Uterus (tissue), 4 donors: ENCODE data around the gene C15orf39. TPM values are rescaled to one million over a fixed set of nuclear protein-coding genes. Genes with fewer than 3 reads are reported as not detected.
"Not testable (repeated sequence)": the region's sequence is repeated elsewhere in the genome, so short reads cannot be mapped to it uniquely, and the experiment has no call there.

Experiments used
- DNase-seq, 2 donors: peaks; one replicate each; pipeline ENCODE4 v3.0.0-alpha.2; 2019 to 2020
- H3K27ac ChIP-seq, 2 donors: fragments of 200-600 bp; sonication (generic); 1 replicate in 1 of 2; 2 replicates in 1 of 2; pipeline ENCODE4 v1.5.1; 2016 to 2018
- H3K27me3 ChIP-seq, 2 donors: fragments of 200-600 bp; sonication (generic); one replicate each; pipeline ENCODE4 v1.5.1; 2018 to 2019; ENCODE audit warnings: control low read depth in 1 of 2
- H3K36me3 ChIP-seq, 2 donors: fragments of 200-600 bp; sonication (generic); one replicate each; pipeline ENCODE4 v1.5.1; 2019; ENCODE audit warnings: control low read depth in 1 of 2
- H3K4me1 ChIP-seq, 2 donors: fragments of 200-600 bp; sonication (generic); one replicate each; pipeline ENCODE4 v1.5.1; 2018 to 2019; ENCODE audit warnings: control low read depth in 1 of 2
- H3K4me3 ChIP-seq, 2 donors: fragments of 200-600 bp; sonication (generic); 1 replicate in 1 of 2; 2 replicates in 1 of 2; pipeline ENCODE4 v1.5.1; 2018 to 2019; ENCODE audit warnings: mild to moderate bottlenecking in 1 of 2
- H3K9me3 ChIP-seq, 2 donors: fragments of 200-600 bp; sonication (generic); one replicate each; pipeline ENCODE4 v1.5.1; 2019; ENCODE audit warnings: control low read depth in 1 of 2
- POLR2A ChIP-seq, 2 donors: fragments of 450-650 bp; IDR thresholded peaks; one replicate each; pipeline ENCODE4 v1.6.1; 2016; ENCODE audit warnings: antibody characterized with exemption in 2 of 2, mild to moderate bottlenecking in 1 of 2, moderate library complexity in 1 of 2
- intact Hi-C: fragments of 100-400 bp; cut with DNase I; formaldehyde crosslinking; loops from one replicate; pipeline ENCODE4 v1.15.1; 2023; ENCODE audit warnings: low total_unique reads
- total RNA-seq, 4 donors: library from RNA; depleted of rRNA in 3 of 4; stranded (reverse); fragments of >200 nt in 3 of 4; gene quantifications; one replicate each; pipeline versions ENCODE4 v1.1.0 to v1.2.4, GENCODE V29; 2014 to 2023
- TF ChIP-seq, protein P1 (sequence below), 4 experiments: fragments of 200-600 bp in 2 of 4; fragments of 450-650 bp in 2 of 4; sonication (generic) in 2 of 4; IDR thresholded peaks; one replicate each; pipeline ENCODE4 v1.5.1; 2016 to 2019; ENCODE audit warnings: antibody characterized with exemption in 4 of 4, mild to moderate bottlenecking in 2 of 4, moderate library complexity in 1 of 4
- donor health status: DM: yes; HTN: yes; CAD: no.

The C15orf39 gene
- total RNA-seq, 4 donors from 2014 or later: 4.6 to 43.9 (median 14.1) TPM

DNA sequence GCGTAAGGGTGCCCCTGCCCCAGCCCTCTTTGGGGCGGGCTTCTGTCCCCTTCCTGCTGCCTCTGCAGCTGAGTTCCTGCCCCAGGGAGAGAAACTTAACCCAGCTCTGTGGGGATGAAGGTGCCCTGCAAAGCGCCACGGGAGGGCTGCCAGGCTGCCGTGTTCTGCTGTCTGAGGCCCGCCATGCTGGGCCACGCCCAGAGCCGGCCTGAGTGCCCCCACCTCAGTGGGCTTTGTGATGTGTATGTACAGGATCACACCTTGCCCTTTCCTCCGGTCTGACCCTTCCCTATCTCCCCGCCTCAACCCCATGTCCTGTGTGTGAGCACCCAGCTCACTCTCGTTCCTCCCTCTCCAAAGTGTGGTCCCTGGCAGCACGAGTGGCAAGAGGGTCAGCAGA lies 22.6 kb downstream of the C15orf39 start:
- TF ChIP-seq POLR2A (IDR thresholded peaks at IDR 0.05): no peak
- TF ChIP-seq, protein P1, sequence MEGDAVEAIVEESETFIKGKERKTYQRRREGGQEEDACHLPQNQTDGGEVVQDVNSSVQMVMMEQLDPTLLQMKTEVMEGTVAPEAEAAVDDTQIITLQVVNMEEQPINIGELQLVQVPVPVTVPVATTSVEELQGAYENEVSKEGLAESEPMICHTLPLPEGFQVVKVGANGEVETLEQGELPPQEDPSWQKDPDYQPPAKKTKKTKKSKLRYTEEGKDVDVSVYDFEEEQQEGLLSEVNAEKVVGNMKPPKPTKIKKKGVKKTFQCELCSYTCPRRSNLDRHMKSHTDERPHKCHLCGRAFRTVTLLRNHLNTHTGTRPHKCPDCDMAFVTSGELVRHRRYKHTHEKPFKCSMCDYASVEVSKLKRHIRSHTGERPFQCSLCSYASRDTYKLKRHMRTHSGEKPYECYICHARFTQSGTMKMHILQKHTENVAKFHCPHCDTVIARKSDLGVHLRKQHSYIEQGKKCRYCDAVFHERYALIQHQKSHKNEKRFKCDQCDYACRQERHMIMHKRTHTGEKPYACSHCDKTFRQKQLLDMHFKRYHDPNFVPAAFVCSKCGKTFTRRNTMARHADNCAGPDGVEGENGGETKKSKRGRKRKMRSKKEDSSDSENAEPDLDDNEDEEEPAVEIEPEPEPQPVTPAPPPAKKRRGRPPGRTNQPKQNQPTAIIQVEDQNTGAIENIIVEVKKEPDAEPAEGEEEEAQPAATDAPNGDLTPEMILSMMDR (IDR thresholded peaks at IDR 0.05): no peak

DNA sequence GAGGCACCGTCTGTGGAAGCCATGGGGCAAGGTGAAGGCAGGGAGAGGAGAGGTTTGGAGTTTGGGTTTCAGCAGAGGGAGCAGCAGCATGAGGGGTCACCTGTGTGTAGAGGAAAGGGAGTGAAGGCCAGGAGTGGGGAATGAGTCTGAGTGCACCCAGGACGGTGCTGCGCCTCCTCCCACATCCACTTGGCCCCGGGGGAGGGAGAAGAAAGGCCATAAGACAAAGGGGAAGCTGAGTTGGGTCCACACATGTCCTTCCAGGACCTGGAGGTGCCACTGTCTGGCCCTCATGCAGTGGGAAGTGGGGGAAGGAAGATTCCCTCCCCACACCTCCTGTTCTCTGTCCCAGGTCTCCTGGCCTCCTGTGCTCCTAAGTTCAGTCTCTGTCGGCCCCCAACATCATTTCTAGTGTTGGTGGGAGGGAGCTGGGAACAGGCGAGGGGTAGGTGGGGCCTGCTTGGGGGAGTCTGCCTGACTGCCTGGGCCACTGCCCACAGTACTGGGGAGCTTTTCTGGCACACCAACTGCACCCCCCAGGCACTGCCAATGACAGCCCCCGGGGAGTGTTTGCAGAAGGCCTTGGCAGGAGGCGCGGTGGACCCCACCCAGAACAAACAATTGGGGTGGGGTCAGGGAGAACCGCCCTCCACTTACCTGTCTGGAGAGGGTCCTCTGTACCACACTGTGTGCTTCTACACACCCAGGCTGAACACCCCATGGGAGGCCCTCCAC lies 23.6 kb downstream of the C15orf39 start:
- H3K36me3 ChIP-seq, H3K4me1 ChIP-seq, intact Hi-C loops, DNase-seq, H3K27me3 ChIP-seq, H3K4me3 ChIP-seq, H3K27ac ChIP-seq, H3K9me3 ChIP-seq: not testable (repeated sequence)

More for the DNA sequence above, 22.6 kb downstream of the C15orf39 start:
- intact Hi-C loops: no loop called here
- Histone ChIP-seq H3K27me3 (no peaks in the 10 kb centered on the region), H3K27ac (no peak overlapping the region), H3K4me3 (no peak overlapping the region), H3K4me1 (no peaks in the 10 kb centered on the region), H3K9me3 (no peaks in the 10 kb centered on the region), H3K36me3 (no peaks in the 10 kb centered on the region)
- DNase-seq: no peak

DNA sequence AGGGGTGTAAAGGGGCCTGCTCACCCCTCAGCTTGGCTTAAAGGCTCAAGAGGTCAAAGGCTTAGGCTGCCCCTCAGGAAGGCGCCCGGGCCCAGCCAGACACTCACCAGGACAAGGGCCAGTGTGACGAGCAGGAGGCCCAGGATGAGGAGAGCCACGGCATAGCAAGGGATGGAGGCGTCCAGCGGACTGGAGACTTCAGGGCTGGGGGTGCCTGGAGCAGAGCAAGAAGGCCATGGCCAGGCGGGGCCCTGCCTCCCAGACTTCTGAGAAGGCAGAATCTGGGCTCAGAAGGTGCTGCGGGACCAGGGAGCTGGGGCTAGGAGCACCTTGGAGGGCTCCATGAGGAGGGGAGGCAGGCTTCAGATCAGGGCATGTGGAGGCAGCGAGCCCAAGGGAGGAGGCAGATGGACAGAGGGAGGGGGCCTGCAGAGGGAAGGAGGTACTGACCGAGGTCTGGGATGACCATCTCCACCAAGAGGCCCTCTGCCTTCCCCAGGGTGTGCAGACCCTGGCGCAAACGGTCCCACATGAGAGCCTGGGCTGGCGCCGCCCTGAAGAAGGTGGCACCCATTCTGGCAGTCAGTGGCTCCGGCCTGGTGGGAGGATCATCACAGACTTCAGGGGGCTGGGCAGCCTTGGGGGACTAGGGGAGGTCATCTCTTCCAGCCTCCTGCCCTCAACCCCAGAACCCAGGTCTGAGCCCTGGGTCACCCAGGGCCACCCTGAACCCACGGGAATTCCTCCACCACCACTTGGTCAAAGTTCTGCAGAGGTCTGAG lies 24.5 kb downstream of the C15orf39 start:
- intact Hi-C loops: no loop called here
- Histone ChIP-seq H3K36me3 (no peaks in the 10 kb centered on the region), H3K4me1 (no peaks in the 10 kb centered on the region), H3K4me3 (no peak overlapping the region), H3K27ac (no peak overlapping the region), H3K27me3 (no peaks in the 10 kb centered on the region), H3K9me3 (no peaks in the 10 kb centered on the region)
- TF ChIP-seq, protein P1 (IDR thresholded peaks at IDR 0.05): no peak
- TF ChIP-seq POLR2A (IDR thresholded peaks at IDR 0.05): no peak
- no peak for DNase-seq

DNA sequence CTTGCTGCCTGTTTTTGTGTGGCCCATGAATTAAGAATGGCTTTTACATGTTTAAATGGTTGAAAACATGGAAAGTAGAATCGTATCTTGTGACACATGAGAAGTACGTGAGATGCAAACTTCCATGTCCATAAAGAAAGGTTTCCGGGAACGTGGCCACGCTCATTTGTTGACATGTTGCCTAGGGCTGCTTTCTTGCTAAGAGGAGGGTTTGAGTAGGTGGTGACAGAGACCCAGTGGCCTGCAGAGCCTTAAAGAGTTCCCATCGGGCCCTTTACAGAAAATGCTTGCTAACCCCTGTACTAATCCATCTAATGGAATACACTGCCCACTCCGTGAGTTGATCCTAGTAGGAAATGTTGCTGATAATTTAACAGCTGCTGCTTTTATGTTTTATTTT lies 25.4 kb downstream of the C15orf39 start:
- DNase-seq, H3K4me1 ChIP-seq, H3K9me3 ChIP-seq, H3K36me3 ChIP-seq, intact Hi-C loops, H3K27ac ChIP-seq, H3K4me3 ChIP-seq, H3K27me3 ChIP-seq: not testable (repeated sequence)

DNA sequence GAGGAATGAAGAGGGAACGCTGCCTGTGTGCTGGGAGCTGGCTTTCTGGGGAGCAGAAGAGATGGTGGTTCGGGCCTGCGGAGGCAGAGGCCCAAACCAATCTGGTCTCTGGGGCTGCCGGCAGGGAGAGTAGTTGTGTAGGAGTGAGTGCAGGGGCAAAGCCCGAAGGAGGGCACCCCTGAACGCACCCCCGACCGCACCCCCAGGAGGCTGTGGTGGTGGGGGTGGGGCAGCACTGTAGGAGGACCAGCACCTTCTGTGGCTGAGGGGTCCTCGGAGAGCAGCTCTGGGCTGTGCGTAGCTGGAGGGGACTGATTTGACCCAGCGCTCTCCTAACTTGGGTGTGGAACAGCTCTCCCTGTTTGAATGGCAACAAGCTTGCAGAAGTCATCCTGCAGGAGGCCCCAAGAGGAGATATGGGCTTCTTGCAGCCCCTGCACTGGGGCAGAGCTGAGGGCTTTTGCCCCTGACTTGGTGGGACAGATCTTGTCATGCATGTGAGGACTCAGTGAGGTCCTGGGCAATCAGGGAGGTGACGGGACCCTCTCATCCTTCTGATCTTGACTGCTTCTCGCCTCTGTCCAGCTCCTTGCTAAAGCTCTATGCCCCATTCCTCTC lies 26.1 kb downstream of the C15orf39 start:
- no peaks in the 10 kb centered on the region for H3K36me3 ChIP-seq
- no peaks in the 10 kb centered on the region for H3K4me1 ChIP-seq
- intact Hi-C loops: no loop called here
- H3K27me3 ChIP-seq: no peaks in the 10 kb centered on the region
- no peak for TF ChIP-seq POLR2A (IDR thresholded peaks at IDR 0.05)
- TF ChIP-seq, protein P1 (IDR thresholded peaks at IDR 0.05): no peak
- DNase-seq: no peak
- H3K9me3 ChIP-seq: no peaks in the 10 kb centered on the region
- no peak overlapping the region for H3K4me3 ChIP-seq
- H3K27ac ChIP-seq: no peak overlapping the region

DNA sequence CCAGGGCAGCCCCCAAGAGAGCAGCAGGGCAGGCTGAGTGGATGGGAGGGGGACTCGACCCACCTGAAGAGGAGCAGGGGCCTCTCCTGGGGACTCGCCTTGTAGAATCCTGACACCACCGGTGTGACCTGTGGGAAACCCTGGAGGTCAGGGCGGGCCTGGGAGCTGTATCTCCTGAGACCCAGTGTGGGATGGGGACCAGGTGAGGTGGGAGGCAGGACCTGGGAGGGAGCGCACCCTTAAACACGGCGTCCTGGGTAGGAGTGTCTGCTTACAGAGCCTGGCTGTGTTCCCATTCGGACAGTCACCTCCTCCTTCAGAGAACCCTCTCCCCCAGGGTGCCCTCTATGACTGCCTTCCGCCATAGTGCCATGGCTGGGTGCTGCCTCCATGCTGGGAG lies 27.1 kb downstream of the C15orf39 start:
- Histone ChIP-seq H3K4me3 (no peak overlapping the region), H3K27ac (no peak overlapping the region), H3K4me1 (no peaks in the 10 kb centered on the region), H3K27me3 (no peaks in the 10 kb centered on the region), H3K9me3 (no peaks in the 10 kb centered on the region), H3K36me3 (no peaks in the 10 kb centered on the region)
- TF ChIP-seq POLR2A (IDR thresholded peaks at IDR 0.05): no peak
- TF ChIP-seq, protein P1 (IDR thresholded peaks at IDR 0.05): no peak
- DNase-seq: no peak
- intact Hi-C loops: no loop called here
